H9 (cell line): Measurements from ENCODE around the gene ZNF491. TPM values are rescaled to one million over a fixed set of nuclear protein-coding genes. Genes with fewer than 3 reads are reported as not detected.

Source experiments
- DNase-seq: peaks from one replicate; pipeline ENCODE4 v3.0.0-alpha.2; 2017
- H2AFZ ChIP-seq: one replicate; pipeline ENCODE4 v1.6.1; 2013; ENCODE audit warnings: mild to moderate bottlenecking, low read length, control low read depth, moderate library complexity
- H2AK5ac ChIP-seq: 2 replicates; pipeline ENCODE4 v1.6.1; 2013; ENCODE audit warnings: low read length, control low read depth, mixed read lengths; ENCODE audit not compliant: insufficient read length
- H2BK120ac ChIP-seq: one replicate; pipeline ENCODE4 v1.6.1; 2013; ENCODE audit warnings: low read depth, mild to moderate bottlenecking, low read length, control low read depth, inconsistent platforms; ENCODE audit not compliant: poor library complexity, severe bottlenecking
- H2BK12ac ChIP-seq: 2 replicates; pipeline ENCODE4 v1.6.1; 2013; ENCODE audit warnings: low read length, control low read depth, mixed read lengths, low read depth; ENCODE audit not compliant: insufficient read length
- H2BK15ac ChIP-seq: 2 replicates; pipeline ENCODE4 v1.6.1; 2013; ENCODE audit warnings: low read depth, low read length, control low read depth
- H2BK20ac ChIP-seq: one replicate; pipeline ENCODE4 v1.6.1; 2013; ENCODE audit warnings: low read depth, mild to moderate bottlenecking, low read length, control low read depth, inconsistent platforms; ENCODE audit not compliant: poor library complexity, severe bottlenecking
- H2BK5ac ChIP-seq: 2 replicates; pipeline ENCODE4 v1.6.1; 2013; ENCODE audit warnings: low read length, control low read depth, mixed read lengths; ENCODE audit not compliant: insufficient read length
- H3K14ac ChIP-seq: 2 replicates; pipeline ENCODE4 v1.6.1; 2013; ENCODE audit warnings: low read length, control low read depth; ENCODE audit not compliant: insufficient read depth
- H3K18ac ChIP-seq: 2 replicates; pipeline ENCODE4 v1.6.1; 2013; ENCODE audit warnings: low read depth, mild to moderate bottlenecking, mixed read lengths, low read length, control low read depth; ENCODE audit not compliant: insufficient read length
- H3K23ac ChIP-seq: 2 replicates; pipeline ENCODE4 v1.6.1; 2013; ENCODE audit warnings: low read length, control low read depth, mixed read lengths, low read depth; ENCODE audit not compliant: insufficient read length
- H3K23me2 ChIP-seq: 2 replicates; pipeline ENCODE4 v1.6.1; 2013; ENCODE audit warnings: low read depth, mild to moderate bottlenecking, mixed read lengths, low read length, control low read depth; ENCODE audit not compliant: insufficient read length, poor library complexity, severe bottlenecking
- H3K27ac ChIP-seq: 2 replicates; pipeline ENCODE4 v1.5.1; 2013; ENCODE audit warnings: low read length, control low read depth, mixed read lengths, low read depth; ENCODE audit not compliant: insufficient read length
- H3K27me3 ChIP-seq: 2 replicates; pipeline ENCODE4 v1.6.1; 2013; ENCODE audit warnings: low read length, control low read depth, inconsistent platforms; ENCODE audit not compliant: insufficient read depth
- H3K4ac ChIP-seq: 2 replicates; pipeline ENCODE4 v1.6.1; 2013; ENCODE audit warnings: low read depth, mild to moderate bottlenecking, control low read depth, inconsistent platforms, low read length, moderate library complexity
- H3K4me1 ChIP-seq: 2 replicates; pipeline ENCODE4 v1.6.1; 2013; ENCODE audit warnings: low read length, control low read depth, inconsistent platforms; ENCODE audit not compliant: insufficient read depth
- H3K4me2 ChIP-seq: 2 replicates; pipeline ENCODE4 v1.6.1; 2013; ENCODE audit warnings: low read length, control low read depth, mixed read lengths; ENCODE audit not compliant: insufficient read length, insufficient read depth
- H3K56ac ChIP-seq: 2 replicates; pipeline ENCODE4 v1.6.1; 2013; ENCODE audit warnings: low read depth, mild to moderate bottlenecking, mixed read lengths, low read length, control low read depth; ENCODE audit not compliant: insufficient read length
- H3K79me1 ChIP-seq: 2 replicates; pipeline ENCODE4 v1.6.1; 2013; ENCODE audit warnings: low read depth, mild to moderate bottlenecking, moderate library complexity, low read length, control low read depth, inconsistent platforms; ENCODE audit not compliant: insufficient read depth, poor library complexity, severe bottlenecking
- H3K79me2 ChIP-seq: 2 replicates; pipeline ENCODE4 v1.6.1; 2013; ENCODE audit warnings: low read length, control low read depth, inconsistent platforms; ENCODE audit not compliant: insufficient read depth
- H3K9ac ChIP-seq: 2 replicates; pipeline ENCODE4 v1.6.1; 2013; ENCODE audit warnings: low read length, control low read depth, mixed read lengths; ENCODE audit not compliant: insufficient read length; ENCODE audit errors: extremely low read depth
- H3K9me3 ChIP-seq: one replicate; pipeline ENCODE4 v1.6.1; 2013; ENCODE audit warnings: low read depth, low read length, inconsistent platforms; ENCODE audit not compliant: control insufficient read depth
- H3T11ph ChIP-seq: one replicate; pipeline ENCODE4 v1.6.1; 2013; ENCODE audit warnings: mild to moderate bottlenecking, low read length, control low read depth, inconsistent platforms
- H4K20me1 ChIP-seq: one replicate; pipeline ENCODE4 v1.6.1; 2013; ENCODE audit not compliant: control insufficient read depth, insufficient read length, insufficient read depth
- H4K5ac ChIP-seq: 2 replicates; pipeline ENCODE4 v1.6.1; 2013; ENCODE audit warnings: low read depth, mild to moderate bottlenecking, mixed read lengths, low read length, control low read depth; ENCODE audit not compliant: insufficient read length
- H4K8ac ChIP-seq: replicated peaks from 2 replicates; pipeline ENCODE4 v1.6.1; 2013; ENCODE audit warnings: low read length, control low read depth, mixed read lengths, low read depth; ENCODE audit not compliant: insufficient read length
- H4K91ac ChIP-seq: 2 replicates; pipeline ENCODE4 v1.6.1; 2013; ENCODE audit warnings: low read depth, mild to moderate bottlenecking, moderate library complexity, mixed read lengths, low read length, control low read depth; ENCODE audit not compliant: insufficient read length
- H3K27ac Mint-ChIP-seq, 3 experiments: 2 replicates in 2 of 3; 3 replicates in 1 of 3; pipeline ENCODE4 v1.8.0; 2020 to 2021; ENCODE audit warnings: mixed read lengths in 3 of 3, mild to moderate bottlenecking in 1 of 3, moderate library complexity in 1 of 3
- H3K27me3 Mint-ChIP-seq: 2 replicates; pipeline ENCODE4 v1.8.0; 2021; ENCODE audit warnings: low read depth, mild to moderate bottlenecking, moderate library complexity, mixed read lengths
- H3K36me3 Mint-ChIP-seq, 3 experiments: 2 replicates in 2 of 3; 3 replicates in 1 of 3; pipeline ENCODE4 v1.8.0; 2020 to 2021; ENCODE audit warnings: low read depth in 3 of 3, mixed read lengths in 3 of 3; ENCODE audit not compliant: insufficient read depth in 1 of 3
- H3K4me1 Mint-ChIP-seq, 2 experiments: 2 replicates each; pipeline ENCODE4 v1.8.0; 2020; ENCODE audit warnings: mixed read lengths in 2 of 2
- H3K4me3 Mint-ChIP-seq, 2 experiments: 2 replicates in 1 of 2; 3 replicates in 1 of 2; pipeline ENCODE4 v1.8.0; 2020 to 2021; ENCODE audit warnings: mild to moderate bottlenecking in 2 of 2, mixed read lengths in 2 of 2, moderate library complexity in 1 of 2
- H3K9me3 Mint-ChIP-seq, 2 experiments: 2 replicates in 1 of 2; 3 replicates in 1 of 2; pipeline ENCODE4 v1.8.0; 2020; ENCODE audit warnings: mild to moderate bottlenecking in 2 of 2, mixed read lengths in 2 of 2, moderate library complexity in 1 of 2
- WGBS: extraction: QIAGEN DNeasy Blood & Tissue Kit; methylation state at CpG from one replicate; pipeline ENCODE4 v1.1.7; 2013; ENCODE audit warnings: missing lambda C conversion rate, low lambda C conversion rate, mixed read lengths; ENCODE audit not compliant: insufficient read length; ENCODE audit errors: extremely low coverage; 5-methylcytosine and 5-hydroxymethylcytosine counted together
- total RNA-seq: library from RNA; stranded (reverse); gene quantifications from 2 replicates; pipeline ENCODE4 v1.2.1, GENCODE V29; 2021
- TF ChIP-seq, protein P1 (sequence below): fragments of 200-600 bp; sonication (generic); conservative IDR thresholded peaks from 3 replicates; pipeline ENCODE4 v1.8.0; 2021; ENCODE audit warnings: antibody characterized with exemption, mild to moderate bottlenecking

The ZNF491 gene
- total RNA-seq, 1 experiment from 2014 or later, result 0.77 TPM

GRCh38 chr19:11759805-11760204 lies 38.5 kb upstream of the ZNF491 start:
- H3K9me3 ChIP-seq, result peaks cover 11% of the 10 kb centered on the region
- no CpG with 5 or more reads among the region's 7 CpGs for WGBS
- TF ChIP-seq, protein P1, sequence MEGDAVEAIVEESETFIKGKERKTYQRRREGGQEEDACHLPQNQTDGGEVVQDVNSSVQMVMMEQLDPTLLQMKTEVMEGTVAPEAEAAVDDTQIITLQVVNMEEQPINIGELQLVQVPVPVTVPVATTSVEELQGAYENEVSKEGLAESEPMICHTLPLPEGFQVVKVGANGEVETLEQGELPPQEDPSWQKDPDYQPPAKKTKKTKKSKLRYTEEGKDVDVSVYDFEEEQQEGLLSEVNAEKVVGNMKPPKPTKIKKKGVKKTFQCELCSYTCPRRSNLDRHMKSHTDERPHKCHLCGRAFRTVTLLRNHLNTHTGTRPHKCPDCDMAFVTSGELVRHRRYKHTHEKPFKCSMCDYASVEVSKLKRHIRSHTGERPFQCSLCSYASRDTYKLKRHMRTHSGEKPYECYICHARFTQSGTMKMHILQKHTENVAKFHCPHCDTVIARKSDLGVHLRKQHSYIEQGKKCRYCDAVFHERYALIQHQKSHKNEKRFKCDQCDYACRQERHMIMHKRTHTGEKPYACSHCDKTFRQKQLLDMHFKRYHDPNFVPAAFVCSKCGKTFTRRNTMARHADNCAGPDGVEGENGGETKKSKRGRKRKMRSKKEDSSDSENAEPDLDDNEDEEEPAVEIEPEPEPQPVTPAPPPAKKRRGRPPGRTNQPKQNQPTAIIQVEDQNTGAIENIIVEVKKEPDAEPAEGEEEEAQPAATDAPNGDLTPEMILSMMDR, result no peak
- no peak overlapping the region for H2AFZ ChIP-seq
- H4K5ac ChIP-seq, result no peak overlapping the region
- H3K23ac ChIP-seq, result no peak overlapping the region
- no peaks in the 10 kb centered on the region for H3K4me1 ChIP-seq
- no peaks in the 10 kb centered on the region for H4K20me1 ChIP-seq
- H2BK20ac ChIP-seq, result no peak overlapping the region
- no peak overlapping the region for H3K14ac ChIP-seq
- Mint-ChIP-seq H3K9me3 (peaks cover 36 to 40% of the 10 kb centered on the region in 2 experiments), H3K4me3 (no peak overlapping the region), H3K27me3 (peaks cover 44% of the 10 kb centered on the region), H3K27ac (no peak overlapping the region), H3K4me1 (no peaks in the 10 kb centered on the region), H3K36me3 (peaks cover 0 to 4% (median 0%) of the 10 kb centered on the region in 3 experiments; a peak in 1 of 7 replicates)
- H3K79me2 ChIP-seq, result no peaks in the 10 kb centered on the region
- H2AK5ac ChIP-seq, result no peak overlapping the region
- H3K9ac ChIP-seq, result no peak overlapping the region
- H2BK15ac ChIP-seq, result no peak overlapping the region
- H3K27ac ChIP-seq, result no peak overlapping the region
- H3K79me1 ChIP-seq, result no peaks in the 10 kb centered on the region
- H3T11ph ChIP-seq, result no peak overlapping the region
- no peak overlapping the region for H4K91ac ChIP-seq
- H3K4ac ChIP-seq, result no peak overlapping the region
- H3K27me3 ChIP-seq, result no peaks in the 10 kb centered on the region
- H2BK12ac ChIP-seq, result no peak overlapping the region
- no peak for DNase-seq
- H3K4me2 ChIP-seq, result no peak overlapping the region
- no peak overlapping the region for H3K18ac ChIP-seq
- no peak overlapping the region for H3K56ac ChIP-seq
- H4K8ac ChIP-seq, result no peak overlapping the region
- no peak overlapping the region for H2BK5ac ChIP-seq
- H3K23me2 ChIP-seq, result no peaks in the 10 kb centered on the region
- H2BK120ac ChIP-seq, result no peak overlapping the region
